ENCODE results near the gene VAX1.

The VAX1 gene

DNA sequence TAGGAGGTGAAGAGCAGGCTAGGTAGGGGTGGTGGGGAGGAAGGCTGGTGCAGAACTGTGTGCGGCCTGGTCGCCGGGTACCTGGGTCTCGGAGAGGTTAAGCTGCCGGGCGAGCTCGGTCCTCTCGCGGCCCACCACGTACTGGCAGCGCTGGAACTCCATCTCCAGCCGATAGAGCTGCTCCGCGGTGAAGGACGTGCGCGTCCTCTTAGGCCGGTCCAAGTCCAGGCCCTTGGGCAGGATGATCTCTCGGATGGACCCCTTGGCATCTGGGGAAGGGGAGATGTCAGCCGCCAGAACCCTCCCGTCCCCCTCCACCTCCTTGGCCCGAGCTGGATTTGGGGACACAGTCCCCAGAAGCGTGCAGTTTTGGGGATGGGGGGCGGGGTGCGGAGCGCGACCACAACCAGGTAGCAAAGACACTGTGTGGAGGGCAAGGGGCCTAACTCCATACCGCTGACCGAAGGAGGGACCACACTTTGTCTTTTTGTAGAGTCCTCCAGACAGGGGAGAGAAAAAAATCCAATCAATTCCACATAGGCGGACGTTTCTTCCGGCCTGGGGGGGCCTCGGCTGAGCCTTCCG is 1.6 kb downstream of the VAX1 start:
- no peaks in the 10 kb centered on the region for H3K9me3 ChIP-seq (ENCODE audit: control insufficient read depth in 5 of 5, low read length in 5 of 5)
- H3K4me1 ChIP-seq (ENCODE audit: control insufficient read depth in 5 of 5, insufficient read depth in 5 of 5, low read length in 5 of 5): peaks cover 0 to 61% (median 52%) of the 10 kb centered on the region in 5 donors
- peaks cover 56 to 87% (median 72%) of the 10 kb centered on the region in 5 donors for H3K27me3 ChIP-seq (ENCODE audit: control insufficient read depth in 5 of 5, insufficient read depth in 4 of 5, low read length in 5 of 5)
- no peak overlapping the region for H3K27ac ChIP-seq (ENCODE audit: low read depth, low read length)
- peak overlapping the region in 3 of 5 donors; percentile 47 to 69 (median 64) for H3K4me3 ChIP-seq (ENCODE audit: low read depth in 1 of 5, low read length in 5 of 5)
- no peaks in the 10 kb centered on the region for H3K36me3 ChIP-seq (ENCODE audit: control insufficient read depth in 5 of 5, insufficient read depth in 5 of 5, low read length in 5 of 5)
- no peak overlapping the region for H3K9ac ChIP-seq (ENCODE audit: low read length in 5 of 5)

GRCh38 chr10:117135480-117136140 is 2.5 kb downstream of the VAX1 start:
- no peak overlapping the region for H3K4me3 ChIP-seq (ENCODE audit: low read depth in 1 of 5, low read length in 5 of 5)
- H3K4me1 ChIP-seq (ENCODE audit: control insufficient read depth in 5 of 5, insufficient read depth in 5 of 5, low read length in 5 of 5): peaks cover 0 to 67% (median 58%) of the 10 kb centered on the region in 5 donors
- peaks cover 60 to 88% (median 79%) of the 10 kb centered on the region in 5 donors for H3K27me3 ChIP-seq (ENCODE audit: control insufficient read depth in 5 of 5, insufficient read depth in 4 of 5, low read length in 5 of 5)

DNA sequence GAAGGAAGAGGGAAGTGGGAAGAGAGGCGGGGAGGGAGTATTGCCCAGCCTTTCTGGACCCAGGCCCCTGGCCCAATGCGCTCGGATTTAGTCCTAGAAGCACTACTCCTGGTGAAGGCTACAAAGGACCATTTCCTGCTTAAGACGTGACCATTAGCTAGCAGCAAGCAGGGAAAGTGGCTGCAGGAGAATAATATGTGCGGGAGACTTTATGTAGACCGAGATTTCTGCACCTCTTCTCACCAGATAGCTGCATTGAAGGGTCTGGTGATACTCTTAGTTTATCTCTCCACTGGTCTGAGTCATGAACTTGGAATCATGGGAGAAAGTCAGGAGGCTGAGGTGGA is 3.1 kb downstream of the VAX1 start:
- Histone ChIP-seq H3K9me3 (ENCODE audit: control insufficient read depth in 5 of 5, low read length in 5 of 5) (no peaks in the 10 kb centered on the region), H3K27ac (ENCODE audit: low read depth, low read length) (no peak overlapping the region), H3K4me1 (ENCODE audit: control insufficient read depth in 5 of 5, insufficient read depth in 5 of 5, low read length in 5 of 5) (peaks cover 0 to 61% (median 58%) of the 10 kb centered on the region in 5 donors), H3K36me3 (ENCODE audit: control insufficient read depth in 5 of 5, insufficient read depth in 5 of 5, low read length in 5 of 5) (no peaks in the 10 kb centered on the region), H3K9ac (ENCODE audit: low read length in 5 of 5) (no peak overlapping the region), H3K4me3 (ENCODE audit: low read depth in 1 of 5, low read length in 5 of 5) (peak overlapping the region in 3 of 5 donors; percentile 22 to 56 (median 44)), H3K27me3 (ENCODE audit: control insufficient read depth in 5 of 5, insufficient read depth in 4 of 5, low read length in 5 of 5) (peaks cover 60 to 87% (median 79%) of the 10 kb centered on the region in 5 donors)

More at GRCh38 chr10:117135480-117136140, 2.5 kb downstream of the VAX1 start:
- Histone ChIP-seq H3K9ac (ENCODE audit: low read length in 5 of 5) (no peak overlapping the region), H3K27ac (ENCODE audit: low read depth, low read length) (no peak overlapping the region), H3K9me3 (ENCODE audit: control insufficient read depth in 5 of 5, low read length in 5 of 5) (no peaks in the 10 kb centered on the region), H3K36me3 (ENCODE audit: control insufficient read depth in 5 of 5, insufficient read depth in 5 of 5, low read length in 5 of 5) (no peaks in the 10 kb centered on the region)

DNA sequence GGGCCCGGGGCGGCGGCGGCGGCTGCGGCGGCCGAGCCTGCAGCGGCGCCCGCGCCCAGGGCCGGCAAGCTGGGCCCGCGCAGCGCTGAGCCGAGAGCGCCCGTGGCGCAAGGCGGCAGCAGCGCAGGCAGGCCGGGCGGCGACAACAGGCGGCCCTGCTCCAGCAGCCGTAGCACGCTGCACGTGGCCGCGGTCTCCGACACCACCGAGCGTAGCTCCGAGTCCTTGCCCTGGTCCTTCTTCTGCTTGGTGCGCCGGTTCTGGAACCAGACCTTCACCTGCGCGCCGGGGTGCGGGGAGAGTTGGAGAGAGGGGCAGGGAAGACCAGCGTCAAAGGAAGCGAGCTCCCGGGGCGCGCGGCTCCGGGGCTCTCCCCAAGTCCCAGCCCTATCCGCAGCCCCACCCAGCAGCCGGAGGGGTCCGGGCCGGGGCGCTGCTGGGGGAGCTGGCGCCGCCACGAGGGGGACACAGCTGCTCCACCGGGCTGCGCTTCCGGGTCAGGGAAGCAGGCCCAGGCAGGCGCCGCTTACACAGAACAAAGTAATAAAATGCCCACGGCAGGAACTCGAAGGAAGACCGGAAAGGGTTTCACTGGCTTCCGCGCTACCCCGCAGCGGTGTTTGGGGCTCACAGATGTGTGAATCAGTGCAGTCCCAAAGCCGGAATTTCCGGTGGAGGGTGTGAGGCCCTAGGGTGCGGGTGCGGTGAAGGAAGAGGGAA is 3.6 kb downstream of the VAX1 start:
- Histone ChIP-seq H3K4me1 (ENCODE audit: control insufficient read depth in 5 of 5, insufficient read depth in 5 of 5, low read length in 5 of 5) (peaks cover 0 to 60% (median 57%) of the 10 kb centered on the region in 5 donors), H3K9me3 (ENCODE audit: control insufficient read depth in 5 of 5, low read length in 5 of 5) (no peaks in the 10 kb centered on the region), H3K27ac (ENCODE audit: low read depth, low read length) (no peak overlapping the region), H3K9ac (ENCODE audit: low read length in 5 of 5) (no peak overlapping the region), H3K4me3 (ENCODE audit: low read depth in 1 of 5, low read length in 5 of 5) (peak overlapping the region in 3 of 5 donors; percentile 22 to 56 (median 44)), H3K27me3 (ENCODE audit: control insufficient read depth in 5 of 5, insufficient read depth in 4 of 5, low read length in 5 of 5) (peaks cover 59 to 87% (median 79%) of the 10 kb centered on the region in 5 donors), H3K36me3 (ENCODE audit: control insufficient read depth in 5 of 5, insufficient read depth in 5 of 5, low read length in 5 of 5) (no peaks in the 10 kb centered on the region)

DNA sequence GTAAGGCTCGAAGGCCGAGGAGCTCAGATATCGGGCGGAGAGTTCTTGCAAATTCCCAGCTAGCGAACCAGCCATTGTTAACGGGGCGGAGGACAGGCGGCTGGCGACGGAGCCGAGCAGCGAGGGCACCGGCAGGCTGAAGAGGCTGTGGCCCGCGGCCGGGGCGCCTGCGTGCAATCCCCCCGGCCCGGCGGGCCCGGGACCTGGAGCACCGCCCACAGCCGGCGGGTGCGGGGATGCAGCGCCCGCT is 4.1 kb downstream of the VAX1 start:
- no peak overlapping the region for H3K9ac ChIP-seq (ENCODE audit: low read length in 5 of 5)
- H3K36me3 ChIP-seq (ENCODE audit: control insufficient read depth in 5 of 5, insufficient read depth in 5 of 5, low read length in 5 of 5): no peaks in the 10 kb centered on the region
- H3K27ac ChIP-seq (ENCODE audit: low read depth, low read length): no peak overlapping the region
- H3K9me3 ChIP-seq (ENCODE audit: control insufficient read depth in 5 of 5, low read length in 5 of 5): no peaks in the 10 kb centered on the region
- H3K4me1 ChIP-seq (ENCODE audit: control insufficient read depth in 5 of 5, insufficient read depth in 5 of 5, low read length in 5 of 5): peaks cover 0 to 60% (median 57%) of the 10 kb centered on the region in 5 donors
- peaks cover 57 to 83% (median 76%) of the 10 kb centered on the region in 5 donors for H3K27me3 ChIP-seq (ENCODE audit: control insufficient read depth in 5 of 5, insufficient read depth in 4 of 5, low read length in 5 of 5)
- peak overlapping the region in 1 of 5 donors; percentile 49 for H3K4me3 ChIP-seq (ENCODE audit: low read depth in 1 of 5, low read length in 5 of 5)

DNA sequence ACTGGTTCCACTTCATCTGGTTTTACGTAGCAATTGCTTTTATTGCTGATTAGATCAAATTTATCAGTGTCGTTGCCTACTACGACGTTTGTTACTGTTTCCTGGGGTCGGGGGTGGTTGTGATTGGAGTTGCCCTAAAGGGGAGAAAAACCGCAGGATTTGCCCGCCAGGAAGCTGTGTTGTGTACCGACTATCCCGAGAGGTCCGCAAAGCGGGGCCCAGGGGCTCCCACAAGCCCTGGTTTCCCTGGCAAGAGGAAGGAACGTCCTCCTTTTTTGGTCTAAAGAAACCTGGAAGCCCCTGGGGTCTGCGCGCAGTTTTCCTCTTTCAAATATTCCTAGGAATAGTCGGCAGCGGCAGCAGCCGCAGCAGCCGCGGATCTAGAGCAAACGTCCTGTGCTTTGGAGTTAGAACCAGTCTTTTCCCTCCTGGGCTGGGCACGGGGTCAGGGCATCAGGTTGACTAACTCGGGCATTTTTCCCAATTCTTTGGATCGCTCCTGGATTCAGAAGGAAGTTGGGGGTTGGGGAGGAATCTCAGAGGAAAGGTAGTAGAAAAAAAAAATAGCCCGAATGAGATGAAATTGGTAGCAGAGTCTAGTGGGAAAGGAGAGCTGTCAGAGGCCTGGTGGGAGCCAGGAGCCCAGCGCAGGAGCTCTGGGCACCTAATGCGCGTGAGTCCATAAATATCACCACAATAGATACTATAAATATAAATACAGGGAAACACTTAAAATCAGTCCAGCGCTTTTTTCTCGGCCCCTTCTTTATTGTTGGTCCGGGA is 4.6 kb downstream of the VAX1 start:
- peaks cover 55 to 78% (median 76%) of the 10 kb centered on the region in 5 donors for H3K27me3 ChIP-seq (ENCODE audit: control insufficient read depth in 5 of 5, insufficient read depth in 4 of 5, low read length in 5 of 5)
- H3K27ac ChIP-seq (ENCODE audit: low read depth, low read length): no peak overlapping the region
- H3K36me3 ChIP-seq (ENCODE audit: control insufficient read depth in 5 of 5, insufficient read depth in 5 of 5, low read length in 5 of 5): no peaks in the 10 kb centered on the region
- H3K4me3 ChIP-seq (ENCODE audit: low read depth in 1 of 5, low read length in 5 of 5): peak overlapping the region in 1 of 5 donors; percentile 49
- H3K9ac ChIP-seq (ENCODE audit: low read length in 5 of 5): no peak overlapping the region
- H3K9me3 ChIP-seq (ENCODE audit: control insufficient read depth in 5 of 5, low read length in 5 of 5): no peaks in the 10 kb centered on the region
- H3K4me1 ChIP-seq (ENCODE audit: control insufficient read depth in 5 of 5, insufficient read depth in 5 of 5, low read length in 5 of 5): peaks cover 0 to 59% (median 56%) of the 10 kb centered on the region in 5 donors

- H3K27me3 ChIP-seq (ENCODE audit: control insufficient read depth in 5 of 5, insufficient read depth in 4 of 5, low read length in 5 of 5): peaks cover 51 to 76% (median 70%) of the 10 kb centered on the region in 5 donors
- H3K9ac ChIP-seq (ENCODE audit: low read length in 5 of 5): no peak overlapping the region
- H3K4me1 ChIP-seq (ENCODE audit: control insufficient read depth in 5 of 5, insufficient read depth in 5 of 5, low read length in 5 of 5): peaks cover 0 to 52% (median 49%) of the 10 kb centered on the region in 5 donors
- no peak overlapping the region for H3K27ac ChIP-seq (ENCODE audit: low read depth, low read length)
- H3K4me3 ChIP-seq (ENCODE audit: low read depth in 1 of 5, low read length in 5 of 5): peak overlapping the region in 2 of 5 donors; percentile 12 to 28
- no peaks in the 10 kb centered on the region for H3K9me3 ChIP-seq (ENCODE audit: control insufficient read depth in 5 of 5, low read length in 5 of 5)
- H3K36me3 ChIP-seq (ENCODE audit: control insufficient read depth in 5 of 5, insufficient read depth in 5 of 5, low read length in 5 of 5): no peaks in the 10 kb centered on the region
Observed at GRCh38 chr10:117132751-117133231, 5.3 kb downstream of the VAX1 start.

GRCh38 chr10:117131376-117132327 is 6.4 kb downstream of the VAX1 start:
- no peak overlapping the region for H3K9ac ChIP-seq (ENCODE audit: low read length in 5 of 5)
- H3K27me3 ChIP-seq (ENCODE audit: control insufficient read depth in 5 of 5, insufficient read depth in 4 of 5, low read length in 5 of 5): peaks cover 57 to 79% (median 68%) of the 10 kb centered on the region in 5 donors
- no peaks in the 10 kb centered on the region for H3K9me3 ChIP-seq (ENCODE audit: control insufficient read depth in 5 of 5, low read length in 5 of 5)

GRCh38 chr10:117130862-117131375 is 7.2 kb downstream of the VAX1 start:
- H3K27me3 ChIP-seq (ENCODE audit: control insufficient read depth in 5 of 5, insufficient read depth in 4 of 5, low read length in 5 of 5): peaks cover 53 to 75% (median 62%) of the 10 kb centered on the region in 5 donors
- peak overlapping the region; percentile 18 to 55 (median 41) for H3K4me3 ChIP-seq (ENCODE audit: low read depth in 1 of 5, low read length in 5 of 5)
- H3K9ac ChIP-seq (ENCODE audit: low read length in 5 of 5): no peak overlapping the region
- no peaks in the 10 kb centered on the region for H3K36me3 ChIP-seq (ENCODE audit: control insufficient read depth in 5 of 5, insufficient read depth in 5 of 5, low read length in 5 of 5)
- no peak overlapping the region for H3K27ac ChIP-seq (ENCODE audit: low read depth, low read length)
- no peaks in the 10 kb centered on the region for H3K9me3 ChIP-seq (ENCODE audit: control insufficient read depth in 5 of 5, low read length in 5 of 5)
- H3K4me1 ChIP-seq (ENCODE audit: control insufficient read depth in 5 of 5, insufficient read depth in 5 of 5, low read length in 5 of 5): peaks cover 0 to 38% (median 37%) of the 10 kb centered on the region in 5 donors

More at GRCh38 chr10:117131376-117132327, 6.4 kb downstream of the VAX1 start:
- H3K4me1 ChIP-seq (ENCODE audit: control insufficient read depth in 5 of 5, insufficient read depth in 5 of 5, low read length in 5 of 5): peaks cover 0 to 41% (median 39%) of the 10 kb centered on the region in 5 donors
- peak overlapping the region; percentile 18 to 55 (median 41) for H3K4me3 ChIP-seq (ENCODE audit: low read depth in 1 of 5, low read length in 5 of 5)
- H3K36me3 ChIP-seq (ENCODE audit: control insufficient read depth in 5 of 5, insufficient read depth in 5 of 5, low read length in 5 of 5): no peaks in the 10 kb centered on the region
- H3K27ac ChIP-seq (ENCODE audit: low read depth, low read length): no peak overlapping the region

Measured in subcutaneous abdominal adipose tissue (tissue), 5 donors.